ENCODE results near the gene FBXW7.
A peak's percentile ranks its signal among the peaks of the same experiment; 100 is the strongest.

FBXW7 gene

GRCh38 chr4:152321923-152322322 lies 214.0 kb downstream of the FBXW7 start:
- DNase-seq = no peak

- DNase-seq = no peak
Measured at GRCh38 chr4:152321398-152321797, 214.5 kb downstream of the FBXW7 start.

GRCh38 chr4:152316969-152317368 lies 218.9 kb downstream of the FBXW7 start:
- peak; percentile 48 for DNase-seq

GRCh38 chr4:152310257-152310656 lies 225.6 kb downstream of the FBXW7 start:
- DNase-seq = peak; percentile 76

GRCh38 chr4:152309418-152309817 lies 226.5 kb downstream of the FBXW7 start:
- no peak for DNase-seq

- no peak for DNase-seq
Measured at GRCh38 chr4:152308951-152309350, 226.9 kb downstream of the FBXW7 start.

- DNase-seq = no peak
Measured at GRCh38 chr4:152307669-152308068, 228.2 kb downstream of the FBXW7 start.

GRCh38 chr4:152306541-152306940 lies 229.4 kb downstream of the FBXW7 start:
- DNase-seq = no peak

GRCh38 chr4:152304220-152304619 lies 231.7 kb downstream of the FBXW7 start:
- DNase-seq = no peak

GRCh38 chr4:152301381-152301780 lies 234.5 kb downstream of the FBXW7 start:
- DNase-seq = no peak

- no peak for DNase-seq
Measured at GRCh38 chr4:152299553-152299952, 236.3 kb downstream of the FBXW7 start.

- DNase-seq = no peak
Measured at GRCh38 chr4:152296386-152296785, 239.5 kb downstream of the FBXW7 start.

GRCh38 chr4:152294765-152295164 lies 241.1 kb downstream of the FBXW7 start:
- DNase-seq = no peak

- no peak for DNase-seq
Measured at GRCh38 chr4:152294331-152294730, 241.6 kb downstream of the FBXW7 start.

GRCh38 chr4:152293527-152293926 lies 242.4 kb downstream of the FBXW7 start:
- no peak for DNase-seq

- DNase-seq = no peak
Measured at GRCh38 chr4:152290366-152290921, 245.4 kb downstream of the FBXW7 start.

- DNase-seq = no peak
Measured at GRCh38 chr4:152289941-152290340, 246.0 kb downstream of the FBXW7 start.

GRCh38 chr4:152289541-152289940 lies 246.4 kb downstream of the FBXW7 start:
- no peak for DNase-seq

- no peak for DNase-seq
Measured at GRCh38 chr4:152283801-152284470, 252.0 kb downstream of the FBXW7 start.

- no peak for DNase-seq
Measured at GRCh38 chr4:152281822-152282221, 254.1 kb downstream of the FBXW7 start.

GRCh38 chr4:152281211-152281610 lies 254.7 kb downstream of the FBXW7 start:
- no peak for DNase-seq

- DNase-seq = no peak
Measured at GRCh38 chr4:152279234-152279566, 256.7 kb downstream of the FBXW7 start.

GRCh38 chr4:152278505-152279233 lies 257.2 kb downstream of the FBXW7 start:
- no peak for DNase-seq

- no peak for DNase-seq
Measured at GRCh38 chr4:152278172-152278504, 257.8 kb downstream of the FBXW7 start.

- no peak for DNase-seq
Measured at GRCh38 chr4:152277333-152277732, 258.6 kb downstream of the FBXW7 start.
